AG20443 (cell line): ENCODE measurements around the gene HSD17B2.
A peak's percentile ranks its signal among the peaks of the same experiment; 100 is the strongest.

Source experiments
- DNase-seq: peaks from one replicate; pipeline ENCODE4 v3.0.0; 2012; ENCODE audit warnings: low spot score, mixed read lengths

Gene HSD17B2

GRCh38 chr16:82019535-82019934, 15.5 kb upstream of the HSD17B2 start:
- DNase-seq, result no peak

- no peak for DNase-seq
Observed at GRCh38 chr16:82020051-82020450, 15.0 kb upstream of the HSD17B2 start.

- no peak for DNase-seq
Observed at GRCh38 chr16:82023206-82023605, 11.8 kb upstream of the HSD17B2 start.

- no peak for DNase-seq
Observed at GRCh38 chr16:82024316-82024715, 10.7 kb upstream of the HSD17B2 start.

GRCh38 chr16:82024883-82025282, 10.2 kb upstream of the HSD17B2 start:
- DNase-seq, result no peak

- no peak for DNase-seq
Observed at GRCh38 chr16:82027629-82028064, 7.4 kb upstream of the HSD17B2 start.

- peak; percentile 75 for DNase-seq
Observed at GRCh38 chr16:82031116-82032084, 3.7 kb upstream of the HSD17B2 start.

GRCh38 chr16:82033006-82033405, 2.0 kb upstream of the HSD17B2 start:
- DNase-seq, result no peak

- DNase-seq, result no peak
Observed at GRCh38 chr16:82033683-82034300, 1.3 kb upstream of the HSD17B2 start.

- DNase-seq, result no peak
Observed at GRCh38 chr16:82037251-82037650, 2.2 kb downstream of the HSD17B2 start.

GRCh38 chr16:82037666-82038065, 2.6 kb downstream of the HSD17B2 start:
- DNase-seq, result no peak

- DNase-seq, result no peak
Observed at GRCh38 chr16:82040296-82040695, 5.2 kb downstream of the HSD17B2 start.

GRCh38 chr16:82041542-82041941, 6.5 kb downstream of the HSD17B2 start:
- DNase-seq, result no peak

- DNase-seq, result no peak
Observed at GRCh38 chr16:82042144-82042543, 7.1 kb downstream of the HSD17B2 start.

GRCh38 chr16:82042846-82043245, 7.8 kb downstream of the HSD17B2 start:
- DNase-seq, result no peak

GRCh38 chr16:82043680-82044584, 8.9 kb downstream of the HSD17B2 start:
- peak; percentile 76 for DNase-seq

- no peak for DNase-seq
Observed at GRCh38 chr16:82044585-82044911, 9.5 kb downstream of the HSD17B2 start.

- DNase-seq, result no peak
Observed at GRCh38 chr16:82045465-82045864, 10.4 kb downstream of the HSD17B2 start.

- DNase-seq, result no peak
Observed at GRCh38 chr16:82046541-82046940, 11.5 kb downstream of the HSD17B2 start.

GRCh38 chr16:82046941-82047340, 11.9 kb downstream of the HSD17B2 start:
- DNase-seq, result no peak

- DNase-seq, result no peak
Observed at GRCh38 chr16:82047374-82047773, 12.3 kb downstream of the HSD17B2 start.

- DNase-seq, result no peak
Observed at GRCh38 chr16:82047787-82048186, 12.7 kb downstream of the HSD17B2 start.
